ENCODE measurements around the gene MYO7A.

Gene MYO7A

GRCh38 chr11:77129069-77129841 lies 1.2 kb downstream of the MYO7A start:
- TF ChIP-seq EZH2phosphoT487 (IDR thresholded peaks at IDR 0.05; ENCODE audit: borderline replicate concordance) = no peak
- TF ChIP-seq CTCF (conservative IDR thresholded peaks at IDR 0.05; ENCODE audit: low read length) = no peak
- no peak overlapping the region for H3K4me3 ChIP-seq (ENCODE audit: low read length, poor library complexity, severe bottlenecking)

GRCh38 chr11:77129842-77130756 lies 2.1 kb downstream of the MYO7A start:
- Histone ChIP-seq H2AFZ (ENCODE audit: low read length) (no peak overlapping the region), H3K9me2 (replicated peaks; ENCODE audit: low read depth, low read length) (no peaks in the 10 kb centered on the region), H3K4me3 (ENCODE audit: low read length, poor library complexity, severe bottlenecking) (no peak overlapping the region), H3K4me2 (ENCODE audit: low read depth, low read length, poor library complexity, severe bottlenecking) (no peak overlapping the region), H3F3A (ENCODE audit: low read depth) (no peaks in the 10 kb centered on the region), H3K9ac (ENCODE audit: low read depth, low read length, poor library complexity, severe bottlenecking) (no peak overlapping the region), H4K20me1 (ENCODE audit: insufficient read depth, low read length, poor library complexity, severe bottlenecking) (no peaks in the 10 kb centered on the region), H3K36me3 (ENCODE audit: insufficient read depth, low read length) (no peaks in the 10 kb centered on the region), H3K79me2 (ENCODE audit: insufficient read depth, low read length) (no peaks in the 10 kb centered on the region), H3K27me3 (ENCODE audit: insufficient read depth, low read length, poor library complexity, severe bottlenecking) (no peaks in the 10 kb centered on the region), H3K9me3 (ENCODE audit: insufficient read depth, low read depth, low read length) (no peaks in the 10 kb centered on the region), H3K4me1 (ENCODE audit: insufficient read depth, low read length, poor library complexity, severe bottlenecking) (no peaks in the 10 kb centered on the region)
- TF ChIP-seq CTCF (conservative IDR thresholded peaks at IDR 0.05; ENCODE audit: low read length) (no peak), EZH2phosphoT487 (IDR thresholded peaks at IDR 0.05; ENCODE audit: borderline replicate concordance) (no peak)

More at GRCh38 chr11:77129069-77129841, 1.2 kb downstream of the MYO7A start:
- Histone ChIP-seq H3K9me3 (ENCODE audit: insufficient read depth, low read depth, low read length) (no peaks in the 10 kb centered on the region), H3K9ac (ENCODE audit: low read depth, low read length, poor library complexity, severe bottlenecking) (no peak overlapping the region), H2AFZ (ENCODE audit: low read length) (no peak overlapping the region), H3K79me2 (ENCODE audit: insufficient read depth, low read length) (no peaks in the 10 kb centered on the region), H3F3A (ENCODE audit: low read depth) (no peaks in the 10 kb centered on the region), H4K20me1 (ENCODE audit: insufficient read depth, low read length, poor library complexity, severe bottlenecking) (no peaks in the 10 kb centered on the region), H3K4me1 (ENCODE audit: insufficient read depth, low read length, poor library complexity, severe bottlenecking) (no peaks in the 10 kb centered on the region), H3K36me3 (ENCODE audit: insufficient read depth, low read length) (no peaks in the 10 kb centered on the region), H3K9me2 (replicated peaks; ENCODE audit: low read depth, low read length) (no peaks in the 10 kb centered on the region), H3K27me3 (ENCODE audit: insufficient read depth, low read length, poor library complexity, severe bottlenecking) (no peaks in the 10 kb centered on the region), H3K4me2 (ENCODE audit: low read depth, low read length, poor library complexity, severe bottlenecking) (no peak overlapping the region)

GRCh38 chr11:77130763-77131513 lies 2.9 kb downstream of the MYO7A start:
- no peaks in the 10 kb centered on the region for H3K4me1 ChIP-seq (ENCODE audit: insufficient read depth, low read length, poor library complexity, severe bottlenecking)
- no peaks in the 10 kb centered on the region for H4K20me1 ChIP-seq (ENCODE audit: insufficient read depth, low read length, poor library complexity, severe bottlenecking)
- H3K4me3 ChIP-seq (ENCODE audit: low read length, poor library complexity, severe bottlenecking) = no peak overlapping the region
- H3K79me2 ChIP-seq (ENCODE audit: insufficient read depth, low read length) = no peaks in the 10 kb centered on the region
- no peaks in the 10 kb centered on the region for H3F3A ChIP-seq (ENCODE audit: low read depth)
- no peaks in the 10 kb centered on the region for H3K27me3 ChIP-seq (ENCODE audit: insufficient read depth, low read length, poor library complexity, severe bottlenecking)
- no peaks in the 10 kb centered on the region for H3K9me3 ChIP-seq (ENCODE audit: insufficient read depth, low read depth, low read length)
- no peak overlapping the region for H3K4me2 ChIP-seq (ENCODE audit: low read depth, low read length, poor library complexity, severe bottlenecking)
- no peaks in the 10 kb centered on the region for H3K9me2 ChIP-seq (replicated peaks; ENCODE audit: low read depth, low read length)
- no peaks in the 10 kb centered on the region for H3K36me3 ChIP-seq (ENCODE audit: insufficient read depth, low read length)
- H3K9ac ChIP-seq (ENCODE audit: low read depth, low read length, poor library complexity, severe bottlenecking) = no peak overlapping the region
- TF ChIP-seq CTCF (conservative IDR thresholded peaks at IDR 0.05; ENCODE audit: low read length) (no peak), EZH2phosphoT487 (IDR thresholded peaks at IDR 0.05; ENCODE audit: borderline replicate concordance) (no peak)
- H2AFZ ChIP-seq (ENCODE audit: low read length) = no peak overlapping the region

Data from Loucy (cell line).